HEK293 (cell line): ENCODE measurements around the gene PLEKHA7.

ENCODE experiments used
- CTCF ChIA-PET: fragments of 350-600 bp; formaldehyde crosslinking; extraction: SDS; loops from one replicate; lab custom pipeline; 2021; ENCODE audit warnings: antibody characterized with exemption; lab: Yijun Ruan, JAX
- POLR2A ChIA-PET: fragments of 300-600 bp; formaldehyde crosslinking; extraction: SDS; loops from one replicate; lab custom pipeline; 2020; ENCODE audit warnings: antibody characterized with exemption, inconsistent platforms; lab: Yijun Ruan, JAX
- H3K27ac ChIP-seq: fragments of 200-500 bp; sonication (Bioruptor generic); 2 replicates; pipeline ENCODE4 v1.5.1; 2014; ENCODE audit warnings: low read depth, low read length, control low read depth, inconsistent platforms; ENCODE audit errors: extremely low read depth
- H3K36me3 ChIP-seq, 2 experiments: fragments of 200-500 bp in 1 of 2; sonication (Bioruptor generic) in 1 of 2; 1 replicate in 1 of 2; 2 replicates in 1 of 2; pipeline ENCODE4 v1.5.1; 2014 to 2017; ENCODE audit warnings: inconsistent platforms in 2 of 2, low read length in 2 of 2; ENCODE audit not compliant: control insufficient read depth in 2 of 2, insufficient read depth in 1 of 2
- H3K4me1 ChIP-seq: fragments of 200-500 bp; sonication (Bioruptor generic); 2 replicates; pipeline ENCODE4 v1.5.1; 2014; ENCODE audit warnings: mild to moderate bottlenecking, low read length, inconsistent platforms; ENCODE audit not compliant: control insufficient read depth, insufficient read depth
- H3K4me3 ChIP-seq: 2 replicates; pipeline ENCODE4 v1.5.1; 2011; ENCODE audit warnings: low read depth, mild to moderate bottlenecking, control low read depth, low read length, moderate library complexity
- H3K9me3 ChIP-seq: fragments of 200-500 bp; sonication (Bioruptor generic); 2 replicates; pipeline ENCODE4 v1.5.1; 2014; ENCODE audit warnings: low read depth, low read length, inconsistent platforms; ENCODE audit not compliant: control insufficient read depth, insufficient read depth
- AEBP2 ChIP-seq: fragments of 450-650 bp; formaldehyde crosslinking; IDR thresholded peaks from 2 replicates; pipeline ENCODE4 v1.5.1; 2016; ENCODE audit warnings: missing biosample characterization, missing genetic modification characterization, borderline replicate concordance
- HOXA7 ChIP-seq: sonication (generic); formaldehyde crosslinking; IDR thresholded peaks from 2 replicates; pipeline ENCODE4 v1.8.1; 2022; ENCODE audit warnings: missing genetic modification reagents, borderline replicate concordance
- KLF9 ChIP-seq: fragments of 450-650 bp; formaldehyde crosslinking; IDR thresholded peaks from 2 replicates; pipeline ENCODE4 v1.5.1; 2016; ENCODE audit warnings: missing biosample characterization, missing genetic modification characterization, low read depth
- SETDB1 ChIP-seq: IDR thresholded peaks from one replicate; pipeline ENCODE4 v1.6.1; 2017; ENCODE audit warnings: mild to moderate bottlenecking, low read length, moderate library complexity, mixed read lengths; ENCODE audit not compliant: insufficient read length
- ZBTB48 ChIP-seq: fragments of 450-650 bp; formaldehyde crosslinking; IDR thresholded peaks from 2 replicates; pipeline ENCODE4 v1.5.1; 2016; ENCODE audit warnings: missing biosample characterization, missing genetic modification characterization
- ZNF114 ChIP-seq: fragments of 450-650 bp; formaldehyde crosslinking; IDR thresholded peaks from 2 replicates; pipeline ENCODE4 v1.5.0; 2017; ENCODE audit warnings: missing biosample characterization, missing genetic modification characterization
- ZNF175 ChIP-seq: fragments of 450-650 bp; formaldehyde crosslinking; IDR thresholded peaks from 2 replicates; pipeline ENCODE4 v1.5.1; 2016; ENCODE audit warnings: missing biosample characterization, missing genetic modification characterization
- ZNF214 ChIP-seq: fragments of 450-650 bp; formaldehyde crosslinking; IDR thresholded peaks from 2 replicates; pipeline ENCODE4 v1.5.1; 2017; ENCODE audit warnings: missing biosample characterization, mild to moderate bottlenecking, missing genetic modification characterization, borderline replicate concordance
- ZNF221 ChIP-seq: fragments of 450-650 bp; formaldehyde crosslinking; IDR thresholded peaks from 2 replicates; pipeline ENCODE4 v1.5.1; 2017; ENCODE audit warnings: missing biosample characterization, missing genetic modification characterization, borderline replicate concordance
- ZNF335 ChIP-seq: fragments of 450-650 bp; formaldehyde crosslinking; conservative IDR thresholded peaks from 2 replicates; pipeline ENCODE4 v1.5.1; 2016; ENCODE audit warnings: missing biosample characterization, missing genetic modification characterization
- ZNF404 ChIP-seq: fragments of 450-650 bp; formaldehyde crosslinking; IDR thresholded peaks from 2 replicates; pipeline ENCODE4 v1.5.1; 2017; ENCODE audit warnings: missing biosample characterization, missing genetic modification characterization
- ZNF501 ChIP-seq: fragments of 450-650 bp; formaldehyde crosslinking; IDR thresholded peaks from 2 replicates; pipeline ENCODE4 v1.5.1; 2016; ENCODE audit warnings: missing biosample characterization, missing genetic modification characterization
- ZNF555 ChIP-seq: fragments of 450-650 bp; formaldehyde crosslinking; conservative IDR thresholded peaks from 2 replicates; pipeline ENCODE4 v1.5.1; 2017; ENCODE audit warnings: missing biosample characterization, mild to moderate bottlenecking, missing genetic modification characterization, inconsistent platforms
- ZNF596 ChIP-seq: fragments of 450-650 bp; IDR thresholded peaks from 2 replicates; pipeline ENCODE4 v1.5.0; 2018; ENCODE audit warnings: missing biosample characterization, mild to moderate bottlenecking, missing genetic modification characterization, moderate library complexity
- ZNF747 ChIP-seq: fragments of 450-650 bp; formaldehyde crosslinking; IDR thresholded peaks from 2 replicates; pipeline ENCODE4 v1.5.1; 2016; ENCODE audit warnings: missing biosample characterization, missing genetic modification characterization
- ZNF76 ChIP-seq: fragments of 450-650 bp; formaldehyde crosslinking; IDR thresholded peaks from 2 replicates; pipeline ENCODE4; 2016; ENCODE audit warnings: low read depth, missing biosample characterization, missing genetic modification characterization, borderline replicate concordance
- ZNF830 ChIP-seq: fragments of 450-650 bp; IDR thresholded peaks from 2 replicates; pipeline ENCODE4 v1.5.0; 2018; ENCODE audit warnings: missing biosample characterization, missing genetic modification characterization, low read depth, mild to moderate bottlenecking, moderate library complexity
- TF ChIP-seq, protein P1 (sequence below): fragments of 450-650 bp; formaldehyde crosslinking; IDR thresholded peaks from 2 replicates; pipeline ENCODE4 v1.5.1; 2016; ENCODE audit warnings: missing biosample characterization, missing genetic modification characterization
- TF ChIP-seq, protein P2 (sequence below): fragments of 450-650 bp; formaldehyde crosslinking; IDR thresholded peaks from 2 replicates; pipeline ENCODE4 v1.5.1; 2016; ENCODE audit warnings: missing biosample characterization, missing genetic modification characterization
- TF ChIP-seq, protein P3 (sequence below): fragments of 450-650 bp; formaldehyde crosslinking; IDR thresholded peaks from 2 replicates; pipeline ENCODE4; 2016; ENCODE audit warnings: missing biosample characterization, missing genetic modification characterization
- TF ChIP-seq, protein P4 (sequence below): fragments of 450-650 bp; formaldehyde crosslinking; IDR thresholded peaks from 2 replicates; pipeline ENCODE4 v1.5.1; 2016; ENCODE audit warnings: missing biosample characterization, missing genetic modification characterization

PLEKHA7 gene

DNA sequence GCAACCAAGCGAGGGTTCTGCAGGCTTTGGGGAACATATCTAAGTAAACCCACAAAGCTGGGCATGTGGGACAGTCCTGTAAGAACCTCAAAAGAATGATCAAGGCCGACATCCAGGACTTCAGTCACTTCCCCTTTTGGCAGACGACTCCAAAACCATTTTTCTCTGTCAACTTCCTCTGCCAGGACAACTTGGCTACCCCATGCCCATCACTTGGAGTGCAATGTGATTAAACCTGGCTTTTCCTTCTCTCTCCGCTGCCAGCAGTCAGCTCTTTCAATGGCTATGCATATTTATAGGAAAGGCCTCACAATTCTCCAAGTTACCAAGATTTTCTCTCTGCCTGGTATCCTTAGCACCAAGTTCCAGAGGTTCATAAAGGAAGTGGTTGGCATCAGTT lies 196.9 kb downstream of the PLEKHA7 start:
- CTCF ChIA-PET, result interaction anchor here (0.6 kb wide), 2 partner anchors 40 to 260 kb away, joined by 3 to 6 read pairs; partner anchors contain the start of gene RPS13
- H3K36me3 ChIP-seq, result peaks cover 0 to 27% of the 10 kb centered on the region in 2 experiments; a peak in 1 of 3 replicates
- no peak overlapping the region for H3K4me3 ChIP-seq
- TF ChIP-seq, protein P1, sequence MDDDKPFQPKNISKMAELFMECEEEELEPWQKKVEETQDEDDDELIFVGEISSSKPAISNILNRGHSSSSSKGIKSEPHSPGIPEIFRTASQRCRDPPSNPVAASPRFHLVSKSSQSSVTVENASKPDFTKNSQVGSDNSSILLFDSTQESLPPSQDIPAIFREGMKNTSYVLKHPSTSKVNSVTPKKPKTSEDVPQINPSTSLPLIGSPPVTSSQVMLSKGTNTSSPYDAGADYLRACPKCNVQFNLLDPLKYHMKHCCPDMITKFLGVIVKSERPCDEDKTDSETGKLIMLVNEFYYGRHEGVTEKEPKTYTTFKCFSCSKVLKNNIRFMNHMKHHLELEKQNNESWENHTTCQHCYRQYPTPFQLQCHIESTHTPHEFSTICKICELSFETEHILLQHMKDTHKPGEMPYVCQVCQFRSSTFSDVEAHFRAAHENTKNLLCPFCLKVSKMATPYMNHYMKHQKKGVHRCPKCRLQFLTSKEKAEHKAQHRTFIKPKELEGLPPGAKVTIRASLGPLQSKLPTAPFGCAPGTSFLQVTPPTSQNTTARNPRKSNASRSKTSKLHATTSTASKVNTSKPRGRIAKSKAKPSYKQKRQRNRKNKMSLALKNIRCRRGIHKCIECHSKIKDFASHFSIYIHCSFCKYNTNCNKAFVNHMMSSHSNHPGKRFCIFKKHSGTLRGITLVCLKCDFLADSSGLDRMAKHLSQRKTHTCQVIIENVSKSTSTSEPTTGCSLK (tag by site-specific recombination), result no peak
- TF ChIP-seq AEBP2 (no peak), ZNF76 (tag by site-specific recombination) (no peak), SETDB1 (no peak), ZNF501 (tag by site-specific recombination) (no peak), ZNF221 (tag by site-specific recombination) (no peak), ZNF830 (tag by site-specific recombination) (no peak), ZNF596 (tag by site-specific recombination) (no peak), KLF9 (no peak), ZBTB48 (tag by site-specific recombination) (no peak), ZNF404 (tag by site-specific recombination) (no peak), ZNF555 (tag by site-specific recombination) (no peak)
- TF ChIP-seq, protein P2, sequence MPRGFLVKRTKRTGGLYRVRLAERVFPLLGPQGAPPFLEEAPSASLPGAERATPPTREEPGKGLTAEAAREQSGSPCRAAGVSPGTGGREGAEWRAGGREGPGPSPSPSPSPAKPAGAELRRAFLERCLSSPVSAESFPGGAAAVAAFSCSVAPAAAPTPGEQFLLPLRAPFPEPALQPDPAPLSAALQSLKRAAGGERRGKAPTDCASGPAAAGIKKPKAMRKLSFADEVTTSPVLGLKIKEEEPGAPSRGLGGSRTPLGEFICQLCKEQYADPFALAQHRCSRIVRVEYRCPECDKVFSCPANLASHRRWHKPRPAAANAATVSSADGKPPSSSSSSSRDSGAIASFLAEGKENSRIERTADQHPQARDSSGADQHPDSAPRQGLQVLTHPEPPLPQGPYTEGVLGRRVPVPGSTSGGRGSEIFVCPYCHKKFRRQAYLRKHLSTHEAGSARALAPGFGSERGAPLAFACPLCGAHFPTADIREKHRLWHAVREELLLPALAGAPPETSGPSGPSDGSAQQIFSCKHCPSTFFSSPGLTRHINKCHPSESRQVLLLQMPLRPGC (tag by site-specific recombination), result no peak
- TF ChIP-seq, protein P3, sequence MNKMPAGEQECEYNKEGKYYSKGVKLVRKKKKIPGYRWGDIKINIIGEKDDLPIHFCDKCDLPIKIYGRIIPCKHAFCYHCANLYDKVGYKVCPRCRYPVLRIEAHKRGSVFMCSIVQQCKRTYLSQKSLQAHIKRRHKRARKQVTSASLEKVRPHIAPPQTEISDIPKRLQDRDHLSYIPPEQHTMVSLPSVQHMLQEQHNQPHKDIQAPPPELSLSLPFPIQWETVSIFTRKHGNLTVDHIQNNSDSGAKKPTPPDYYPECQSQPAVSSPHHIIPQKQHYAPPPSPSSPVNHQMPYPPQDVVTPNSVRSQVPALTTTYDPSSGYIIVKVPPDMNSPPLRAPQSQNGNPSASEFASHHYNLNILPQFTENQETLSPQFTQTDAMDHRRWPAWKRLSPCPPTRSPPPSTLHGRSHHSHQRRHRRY (tag by site-specific recombination), result no peak
- H3K27ac ChIP-seq, result no peak overlapping the region
- H3K9me3 ChIP-seq, result no peaks in the 10 kb centered on the region
- no peaks in the 10 kb centered on the region for H3K4me1 ChIP-seq
- POLR2A ChIA-PET, result no interaction called here

DNA sequence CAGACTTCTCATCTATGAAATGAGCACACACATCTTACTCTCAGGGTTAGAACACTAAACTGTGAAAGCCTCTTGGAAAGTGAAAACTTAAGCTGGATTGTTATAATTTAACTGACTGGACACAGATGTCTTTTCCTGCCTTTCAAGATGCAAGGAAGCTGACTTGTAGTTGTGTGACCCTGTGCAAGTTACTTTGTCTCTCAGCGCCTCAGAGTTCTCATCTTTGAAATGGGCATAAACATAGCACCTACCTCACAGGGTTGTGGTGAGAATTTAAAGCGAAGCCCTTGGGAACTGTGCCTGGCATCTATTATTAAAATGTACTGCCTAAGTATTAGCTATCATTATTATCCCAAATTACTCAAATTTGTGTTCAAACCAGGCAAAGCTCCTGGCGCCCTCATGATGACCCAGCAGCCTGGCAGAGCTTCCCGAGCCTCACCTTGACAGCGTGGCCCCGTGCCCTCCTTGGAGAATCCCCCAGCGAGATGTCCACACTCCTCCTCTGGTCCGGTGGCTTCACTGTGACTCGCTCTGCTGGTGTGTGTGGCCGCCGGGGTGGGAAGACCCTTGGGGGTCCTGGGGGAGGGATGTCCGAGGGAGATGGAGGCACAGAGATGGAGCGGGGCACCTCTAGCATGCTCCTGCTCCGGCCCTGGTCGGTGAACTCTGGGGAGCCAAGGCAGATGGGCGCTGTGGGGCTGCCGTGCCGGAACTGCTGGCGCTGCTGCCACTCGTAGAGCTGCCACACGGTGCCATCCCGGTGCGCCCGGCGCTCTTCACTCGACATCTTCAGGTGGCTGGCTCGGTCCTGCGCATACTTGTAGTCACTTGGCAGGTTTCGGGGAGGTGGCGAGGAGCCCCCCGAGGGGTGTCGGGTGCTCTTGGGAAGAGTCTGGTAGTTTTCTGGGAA lies 197.6 kb downstream of the PLEKHA7 start:
- no peaks in the 10 kb centered on the region for H3K9me3 ChIP-seq
- H3K4me1 ChIP-seq, result no peaks in the 10 kb centered on the region
- POLR2A ChIA-PET, result no interaction called here
- no peak overlapping the region for H3K27ac ChIP-seq
- no peak overlapping the region for H3K4me3 ChIP-seq
- peaks cover 0 to 28% of the 10 kb centered on the region in 2 experiments; a peak in 1 of 3 replicates for H3K36me3 ChIP-seq
- CTCF ChIA-PET, result interaction anchor here (0.6 to 1.1 kb wide), 3 partner anchors 44 to 246 kb away, joined by 3 to 5 read pairs (median 3); no protein-coding TSS in a partner anchor
- TF ChIP-seq, protein P2 (tag by site-specific recombination), result no peak
- TF ChIP-seq ZNF747 (tag by site-specific recombination) (no peak), ZNF214 (tag by site-specific recombination) (no peak), ZNF335 (tag by site-specific recombination) (no peak), ZNF175 (tag by site-specific recombination) (no peak), HOXA7 (CRISPR knock-in tag) (no peak), ZNF114 (tag by site-specific recombination) (no peak)
- TF ChIP-seq, protein P4, sequence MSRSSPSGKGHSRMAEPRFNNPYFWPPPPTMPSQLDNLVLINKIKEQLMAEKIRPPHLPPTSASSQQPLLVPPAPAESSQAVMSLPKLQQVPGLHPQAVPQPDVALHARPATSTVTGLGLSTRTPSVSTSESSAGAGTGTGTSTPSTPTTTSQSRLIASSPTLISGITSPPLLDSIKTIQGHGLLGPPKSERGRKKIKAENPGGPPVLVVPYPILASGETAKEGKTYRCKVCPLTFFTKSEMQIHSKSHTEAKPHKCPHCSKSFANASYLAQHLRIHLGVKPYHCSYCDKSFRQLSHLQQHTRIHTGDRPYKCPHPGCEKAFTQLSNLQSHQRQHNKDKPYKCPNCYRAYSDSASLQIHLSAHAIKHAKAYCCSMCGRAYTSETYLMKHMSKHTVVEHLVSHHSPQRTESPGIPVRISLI, result no peak
